LHCN-M2 (cell line): ENCODE results near the gene SAMSN1. TPM values are rescaled to one million over a fixed set of nuclear protein-coding genes. Genes with fewer than 3 reads are reported as not detected.
A peak's percentile ranks its signal among the peaks of the same experiment; 100 is the strongest.
"Not testable (repeated sequence)": the region's sequence is repeated elsewhere in the genome, so short reads cannot be mapped to it uniquely, and the experiment has no call there.

ENCODE experiments used
- DNase-seq: peaks from one replicate; pipeline ENCODE4 v3.0.0-alpha.2; 2012; ENCODE audit warnings: low read depth
- total RNA-seq: library from RNA; depleted of rRNA; stranded (reverse); fragments of >200 nt; gene quantifications from 2 replicates; pipeline ENCODE4 v1.2.3, GENCODE V29; 2014

Gene SAMSN1
- total RNA-seq, 1 experiment from 2014 or later, result not detected

DNA sequence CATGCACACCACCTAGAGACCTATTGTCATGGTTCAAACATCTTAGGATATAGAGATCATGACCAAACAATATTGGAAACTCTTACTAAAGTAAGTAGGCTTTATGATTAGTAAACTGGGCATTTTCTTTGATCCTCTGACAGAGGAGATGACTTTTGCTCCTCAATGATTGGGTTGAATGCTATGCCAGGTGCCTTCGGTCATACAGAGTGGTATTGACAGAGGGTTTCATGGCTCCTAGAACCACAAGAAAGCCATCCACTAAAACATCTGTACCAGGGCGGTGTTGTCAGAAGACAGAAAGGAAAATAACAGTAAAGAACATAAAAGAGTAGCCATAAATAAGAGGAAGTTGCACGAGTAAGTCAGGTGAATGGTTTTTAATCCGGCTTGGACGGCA, 20.8 kb upstream of the SAMSN1 start:
- DNase-seq, result no peak

- no peak for DNase-seq
Observed at GRCh38 chr21:14562959-14563358, 16.8 kb upstream of the SAMSN1 start.

DNA sequence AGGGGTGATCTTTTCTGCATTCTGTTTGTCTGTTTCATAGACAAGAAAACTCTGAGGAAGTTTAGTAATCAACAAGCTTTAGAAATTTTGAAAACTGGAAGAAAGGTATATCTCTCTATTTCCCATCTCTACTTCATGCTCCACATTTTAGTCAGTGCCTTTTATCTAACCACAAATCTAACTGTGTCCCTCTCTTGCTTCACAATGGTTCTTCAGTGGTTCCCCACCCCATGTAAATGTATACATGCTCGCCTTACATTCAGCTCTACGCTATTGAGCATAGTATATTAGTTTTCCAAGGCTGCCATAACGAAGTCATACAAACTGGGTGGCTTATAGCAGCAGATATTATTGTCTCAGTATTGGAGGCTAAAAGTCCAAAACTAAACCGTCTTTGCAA, 14.4 kb upstream of the SAMSN1 start:
- no peak for DNase-seq

DNA sequence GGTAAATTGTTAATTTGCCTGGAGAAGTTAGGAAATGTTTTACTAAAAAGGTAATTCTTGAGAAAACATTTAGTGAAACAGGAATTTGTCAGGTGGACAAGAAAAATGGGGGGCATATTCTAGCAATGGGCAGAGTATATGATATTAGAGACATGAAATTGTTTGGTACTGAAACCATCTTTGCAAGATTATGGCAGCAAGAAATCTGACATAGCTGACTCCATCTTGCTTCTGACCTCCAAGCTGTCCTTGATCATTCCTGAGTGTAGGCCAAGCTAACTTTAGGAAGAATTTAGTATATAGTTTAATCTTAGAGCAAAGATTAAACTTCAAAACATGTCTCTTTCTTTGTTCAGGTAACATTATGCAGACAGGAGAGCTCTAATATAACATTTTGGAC, 14.0 kb upstream of the SAMSN1 start:
- DNase-seq, result no peak

DNA sequence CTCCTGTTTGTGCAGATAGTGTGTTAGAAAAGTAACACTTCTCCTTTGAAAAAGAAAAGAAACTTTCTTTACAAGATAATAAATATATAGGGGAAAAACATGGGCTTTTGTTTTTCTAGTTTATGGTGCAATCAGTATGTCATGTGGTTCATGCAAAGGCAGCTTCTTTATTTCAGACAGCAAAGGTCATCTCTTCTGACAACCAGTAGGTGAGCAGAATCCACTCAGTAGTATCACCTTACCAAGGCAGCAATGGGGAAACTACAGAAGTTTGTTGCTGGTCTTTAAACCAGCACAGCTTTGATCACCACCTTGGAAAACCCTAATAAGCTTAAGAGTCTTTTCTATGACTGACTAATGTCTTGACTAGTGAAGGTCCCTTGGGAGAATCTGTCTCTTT, 13.0 kb upstream of the SAMSN1 start:
- DNase-seq, result no peak

- DNase-seq, result no peak
Observed at GRCh38 chr21:14557413-14557812, 11.3 kb upstream of the SAMSN1 start.

GRCh38 chr21:14554948-14555347, 8.8 kb upstream of the SAMSN1 start:
- no peak for DNase-seq

DNA sequence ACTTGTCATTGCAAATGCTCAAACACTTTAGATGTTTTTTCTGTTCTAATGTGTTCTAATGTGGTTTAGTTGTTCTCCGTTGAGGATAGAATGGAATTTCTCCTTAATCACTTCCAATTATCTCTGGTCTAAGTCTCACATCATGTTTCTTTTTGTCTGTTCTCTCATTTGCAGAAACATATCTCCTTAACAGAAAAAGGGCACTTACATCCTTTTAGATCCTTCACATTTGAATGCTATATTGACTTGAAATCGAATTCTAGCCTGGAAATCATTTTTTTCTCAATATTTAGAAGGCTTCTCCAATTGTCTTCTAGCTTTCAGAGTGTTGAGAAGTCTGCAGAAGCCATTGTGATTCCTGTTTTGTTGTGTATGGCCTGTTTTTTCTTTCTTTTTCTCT, 7.3 kb upstream of the SAMSN1 start:
- DNase-seq, result no peak

DNA sequence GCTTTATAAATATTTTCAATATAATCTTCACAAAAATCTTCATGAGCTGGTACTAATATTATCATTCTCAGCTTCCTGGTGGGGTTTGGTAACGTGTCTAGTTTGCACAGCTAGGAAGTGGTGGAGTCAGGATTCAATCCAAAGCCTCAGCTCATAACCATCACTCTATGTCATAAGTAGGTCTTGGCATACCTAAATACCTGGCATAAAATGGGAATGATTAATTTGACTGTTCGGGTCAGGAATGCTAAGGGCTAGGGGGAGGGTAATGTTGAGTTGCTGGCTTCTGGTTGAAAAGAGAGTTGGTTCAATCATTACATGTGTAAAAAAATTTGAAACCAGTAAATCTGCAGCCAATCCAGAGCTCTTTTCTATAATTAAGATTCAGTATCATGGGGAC, 5.6 kb upstream of the SAMSN1 start:
- DNase-seq, result no peak

- DNase-seq, result no peak
Observed at GRCh38 chr21:14550135-14550534, 4.0 kb upstream of the SAMSN1 start.

DNA sequence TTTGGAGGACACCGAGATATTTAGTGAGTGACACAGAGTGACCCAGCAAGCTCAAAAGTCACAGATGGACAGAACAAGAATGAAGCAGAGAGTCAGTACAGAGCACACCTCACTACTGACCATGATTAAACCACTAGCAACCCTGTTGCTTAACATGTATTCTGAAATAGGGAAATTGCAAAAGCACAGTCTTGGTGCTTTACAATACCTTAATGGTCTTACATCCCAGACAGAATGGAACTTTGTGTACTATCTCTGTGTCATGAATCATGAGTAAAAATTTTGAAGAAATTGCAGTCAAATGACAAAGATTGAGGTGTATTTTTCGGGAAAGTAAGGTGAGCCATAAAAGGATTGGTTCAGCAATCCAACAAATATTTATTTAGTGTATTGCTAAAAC, 2.7 kb upstream of the SAMSN1 start:
- DNase-seq, result no peak

DNA sequence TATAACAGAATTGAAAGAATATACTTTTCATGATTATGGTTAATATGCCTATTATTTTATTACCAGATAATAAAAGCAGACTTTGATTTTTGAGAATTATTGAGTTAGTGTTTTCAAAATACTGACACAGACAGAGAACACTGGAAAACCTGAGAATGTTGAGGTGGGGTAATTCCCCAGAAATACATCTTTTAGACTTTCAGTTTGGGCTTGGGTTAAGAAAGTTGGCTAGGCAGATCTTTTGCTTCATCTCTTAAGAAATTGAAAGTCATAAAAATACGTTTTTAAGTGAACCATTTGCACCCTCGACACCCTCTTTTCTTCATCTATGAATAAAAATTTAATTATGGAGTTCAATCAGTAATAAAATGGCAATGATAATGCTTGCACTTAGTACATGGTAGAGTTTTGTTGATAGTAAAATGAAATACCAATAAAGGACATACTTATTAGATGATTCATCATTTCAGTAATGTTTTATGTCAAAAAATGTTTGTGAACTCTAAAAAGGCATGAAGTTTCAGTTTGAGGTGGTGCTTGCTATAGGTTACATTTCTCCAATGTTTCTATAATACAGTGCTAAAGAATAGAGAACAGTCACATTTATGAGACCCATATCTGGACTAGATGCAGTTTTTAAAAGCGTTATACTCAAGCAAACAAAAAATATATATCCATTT, 1.9 kb upstream of the SAMSN1 start:
- DNase-seq, result no peak

- not testable (repeated sequence) for DNase-seq
Observed at GRCh38 chr21:14546719-14547118, 604 bp upstream of the SAMSN1 start.

- no peak for DNase-seq
Observed at GRCh38 chr21:14543983-14544382, 2.1 kb downstream of the SAMSN1 start.

- DNase-seq, result no peak
Observed at GRCh38 chr21:14542638-14543037, 3.5 kb downstream of the SAMSN1 start.

DNA sequence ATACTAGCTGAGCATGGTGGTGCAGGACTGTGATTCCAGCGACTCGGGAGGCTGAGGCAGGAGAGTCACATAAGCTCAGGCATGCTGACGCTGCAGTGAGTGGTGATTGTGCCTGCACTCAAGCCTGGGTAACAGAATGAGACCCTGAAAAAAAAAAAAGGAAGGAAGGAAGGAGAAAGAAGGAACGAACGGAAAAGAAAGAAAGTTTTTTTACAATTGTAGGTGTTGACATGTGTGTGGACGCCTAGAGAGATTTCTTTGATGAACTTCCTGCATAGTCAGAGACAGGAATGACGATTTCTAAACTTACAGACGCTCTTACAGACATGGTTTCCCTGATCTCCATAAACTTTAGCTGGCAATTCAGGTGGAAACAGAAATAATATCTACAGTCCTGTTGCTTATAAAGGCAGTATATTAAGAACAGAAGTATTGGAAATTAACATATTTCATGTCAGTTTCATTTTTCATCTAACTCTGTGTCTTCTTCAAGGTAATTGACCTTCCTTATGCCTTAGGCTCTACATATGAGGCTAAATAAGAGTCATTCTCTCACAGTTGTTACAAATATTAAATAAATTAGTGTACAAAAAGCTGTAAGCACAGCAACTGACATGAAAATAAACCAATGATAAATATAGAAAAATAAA, 4.1 kb downstream of the SAMSN1 start:
- DNase-seq, result no peak

DNA sequence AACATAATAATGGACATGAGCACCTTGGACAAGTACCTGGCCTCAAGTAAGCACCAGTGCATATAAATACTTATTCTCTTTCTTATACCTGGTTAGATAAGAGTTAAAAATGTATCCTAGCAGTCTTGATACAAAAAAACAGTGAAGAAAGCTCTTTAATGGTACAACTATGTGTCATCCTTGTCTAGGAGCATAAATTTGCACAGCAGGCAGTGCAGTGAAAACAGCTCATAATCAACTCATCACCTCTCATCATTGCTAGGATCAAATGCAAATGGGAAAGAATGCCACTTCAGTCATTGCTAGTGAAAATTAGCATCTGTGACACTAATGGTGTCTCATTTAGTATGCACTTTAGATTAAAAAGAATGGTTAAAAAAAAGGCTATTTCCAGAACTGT, 7.6 kb downstream of the SAMSN1 start:
- no peak for DNase-seq

GRCh38 chr21:14536929-14537328, 9.2 kb downstream of the SAMSN1 start:
- no peak for DNase-seq

DNA sequence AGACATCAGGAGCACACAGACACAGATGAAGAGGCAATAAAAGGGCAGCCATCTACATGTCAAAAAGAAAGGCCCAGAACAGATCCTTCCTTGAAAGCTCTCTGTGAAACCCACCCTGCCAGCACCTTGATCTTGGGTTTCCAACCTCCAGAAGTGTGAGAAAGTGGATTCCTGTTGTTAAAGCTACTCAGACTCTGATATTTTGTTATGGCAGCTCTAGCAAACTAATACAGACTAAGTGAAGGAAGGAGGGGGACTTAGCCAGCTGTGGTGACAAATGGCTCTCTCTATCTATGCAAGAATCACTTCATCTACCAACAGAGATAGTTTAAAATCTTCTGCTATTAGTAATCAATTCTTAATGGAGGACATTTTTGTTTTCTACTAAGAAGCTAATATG, 10.4 kb downstream of the SAMSN1 start:
- no peak for DNase-seq

DNA sequence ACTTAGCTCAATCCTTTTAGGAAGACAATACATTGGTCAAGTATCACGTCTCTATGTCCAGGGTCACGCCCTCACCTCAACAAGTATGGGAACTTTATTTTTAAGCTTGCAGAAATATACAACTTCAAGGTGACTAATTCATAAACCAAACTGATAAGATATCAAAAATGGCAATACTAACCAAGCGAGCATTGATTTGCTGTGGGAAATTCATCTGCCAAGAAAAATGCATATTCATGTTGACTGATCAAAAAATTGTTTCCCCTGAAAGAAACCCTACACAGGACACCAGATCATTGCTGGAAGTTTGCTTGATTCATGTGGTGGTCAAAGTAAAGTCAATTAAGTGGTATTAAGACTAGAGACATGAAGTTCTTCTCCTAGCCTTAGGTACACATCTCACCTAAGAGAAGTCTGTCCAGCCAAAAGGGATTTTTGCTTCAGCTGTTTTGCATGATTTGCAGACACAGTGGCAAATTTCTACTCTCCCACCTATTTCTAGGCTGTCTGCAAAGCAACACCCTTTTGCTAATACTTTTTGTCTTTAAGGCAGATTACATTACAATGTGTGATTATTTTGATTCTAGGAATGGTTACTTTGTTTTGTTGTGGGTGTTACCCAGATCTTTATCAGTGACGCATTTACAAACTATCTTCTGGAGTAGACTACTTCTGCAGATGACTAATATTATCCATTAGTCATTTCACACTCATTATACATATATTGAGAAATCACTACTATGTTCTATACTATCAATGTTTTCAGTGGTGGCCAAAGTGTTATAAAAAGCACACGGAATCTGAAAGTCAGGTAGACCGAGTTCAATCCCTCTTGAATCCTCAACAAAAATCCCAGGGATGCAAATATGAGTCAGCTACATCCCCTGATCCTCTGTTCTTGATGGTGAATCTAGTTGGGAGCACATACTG, 12.4 kb downstream of the SAMSN1 start:
- DNase-seq, result peak; percentile 4

- no peak for DNase-seq
Observed at GRCh38 chr21:14531757-14532316, 14.3 kb downstream of the SAMSN1 start.

- DNase-seq, result no peak
Observed at GRCh38 chr21:14530592-14530991, 15.5 kb downstream of the SAMSN1 start.
